ES-I3 (cell line): ENCODE measurements around the gene RAD54L2.
"Not testable (repeated sequence)": the region's sequence is repeated elsewhere in the genome, so short reads cannot be mapped to it uniquely, and the experiment has no call there.

Experiments used
- H3K36me3 ChIP-seq: 2 replicates; pipeline ENCODE4 v1.6.1; 2013; ENCODE audit warnings: mild to moderate bottlenecking, low read length, control low read depth, moderate library complexity; ENCODE audit not compliant: insufficient read depth
- H3K4me1 ChIP-seq: 2 replicates; pipeline ENCODE4 v1.6.1; 2013; ENCODE audit warnings: mild to moderate bottlenecking, control low read depth, low read length; ENCODE audit not compliant: insufficient read depth
- H3K9ac ChIP-seq: 2 replicates; pipeline ENCODE4 v1.6.1; 2013; ENCODE audit warnings: low read depth, mild to moderate bottlenecking, low read length, moderate library complexity
- H3K9me3 ChIP-seq: 2 replicates; pipeline ENCODE4 v1.6.1; 2013; ENCODE audit warnings: mild to moderate bottlenecking, low read length, moderate library complexity; ENCODE audit not compliant: control insufficient read depth, insufficient read depth

RAD54L2 gene

DNA sequence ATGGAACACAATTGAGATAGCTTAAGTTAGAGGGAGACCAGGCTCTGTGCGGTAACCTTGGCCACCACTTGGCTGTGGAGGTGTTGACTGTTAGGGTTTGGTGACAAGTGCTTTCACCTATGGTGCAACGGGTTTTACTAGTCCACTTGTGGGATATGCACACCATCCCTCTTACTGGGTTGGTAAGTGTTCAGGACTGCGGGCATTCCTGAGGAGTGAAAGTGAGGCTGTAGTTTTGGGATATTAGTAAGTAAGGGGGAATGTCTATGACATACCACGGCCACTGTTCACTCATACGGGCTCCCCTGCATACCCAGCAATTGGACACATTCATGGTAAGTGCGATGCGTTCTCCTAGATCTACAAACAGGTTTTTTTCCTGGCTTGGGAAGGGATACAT, 8.0 kb upstream of the RAD54L2 start:
- Histone ChIP-seq H3K36me3 (no peaks in the 10 kb centered on the region), H3K9ac (no peak overlapping the region), H3K9me3 (no peaks in the 10 kb centered on the region), H3K4me1 (no peaks in the 10 kb centered on the region)

DNA sequence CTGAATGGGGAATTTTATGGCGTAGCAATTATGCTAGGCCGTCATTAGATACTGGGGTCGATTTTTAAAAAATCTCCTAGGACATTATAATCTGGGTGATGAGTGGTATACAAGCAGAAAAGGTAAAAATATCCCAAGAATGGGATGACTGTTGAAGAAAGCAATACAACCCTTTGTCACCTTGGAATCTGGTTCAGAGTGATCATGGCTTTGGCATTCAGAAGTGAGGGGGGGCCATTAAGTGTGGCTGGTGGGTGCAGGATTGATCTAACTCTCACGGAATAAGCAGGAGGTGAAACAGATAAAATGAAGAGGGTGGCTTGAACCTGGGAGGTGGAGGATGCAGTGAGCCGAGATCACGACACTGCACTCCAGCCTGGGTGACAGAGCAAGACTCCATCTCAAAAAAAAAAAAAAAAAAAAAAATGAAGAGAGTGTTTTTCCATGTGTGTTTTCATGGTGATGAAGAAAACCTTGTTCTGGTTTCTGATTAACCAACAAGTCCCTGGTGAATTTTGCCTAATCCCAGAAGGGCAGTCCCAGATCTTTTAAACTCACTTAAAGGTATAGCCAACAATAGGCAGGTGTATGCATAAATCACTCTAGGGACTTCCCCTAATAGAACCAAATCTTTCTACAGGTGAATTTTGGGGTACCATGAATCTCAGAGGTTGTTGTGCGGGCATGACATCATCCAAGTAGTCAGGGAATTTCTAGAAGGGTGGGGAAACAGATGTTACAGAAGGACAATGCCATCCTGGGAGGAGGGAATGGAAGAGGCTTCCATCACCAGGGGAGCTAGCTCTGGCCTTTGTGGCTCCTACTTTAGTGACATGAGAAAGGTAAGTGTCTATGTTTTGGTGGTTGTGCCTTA, 3.1 kb upstream of the RAD54L2 start:
- Histone ChIP-seq H3K9ac (no peak overlapping the region), H3K4me1 (no peaks in the 10 kb centered on the region), H3K36me3 (no peaks in the 10 kb centered on the region), H3K9me3 (no peaks in the 10 kb centered on the region)

- H3K9me3 ChIP-seq, H3K4me1 ChIP-seq, H3K36me3 ChIP-seq: not testable (repeated sequence)
- peak overlapping the region; percentile 89; the same call in 1 of the 2 replicates for H3K9ac ChIP-seq
These were observed 888 bp upstream of the RAD54L2 start for GRCh38 chr3:51537631-51538030.

DNA sequence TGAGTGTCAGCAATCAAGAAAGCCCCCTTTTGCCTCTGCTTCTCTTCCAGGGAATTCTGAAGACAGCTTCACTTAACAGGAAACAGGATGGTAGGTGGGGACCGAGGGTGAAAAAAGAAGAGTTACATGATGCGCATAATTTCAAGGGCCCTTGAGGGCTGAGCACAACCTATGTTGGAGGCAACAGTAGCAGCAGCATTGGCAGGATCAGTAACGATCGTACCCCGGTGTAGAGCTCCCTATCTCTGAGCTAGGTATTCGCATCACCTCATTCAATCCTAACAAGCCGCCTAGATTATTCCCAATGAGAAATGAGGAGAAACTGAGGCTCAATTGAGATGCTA, 432 bp upstream of the RAD54L2 start:
- Histone ChIP-seq H3K9me3 (no peaks in the 10 kb centered on the region), H3K4me1 (no peaks in the 10 kb centered on the region), H3K36me3 (no peaks in the 10 kb centered on the region), H3K9ac (peak overlapping the region; percentile 89)

- H3K9ac ChIP-seq: peak overlapping the region; percentile 89
- H3K36me3 ChIP-seq: peaks cover 4% of the 10 kb centered on the region
- no peaks in the 10 kb centered on the region for H3K9me3 ChIP-seq
- no peaks in the 10 kb centered on the region for H3K4me1 ChIP-seq
These were observed 897 bp downstream of the RAD54L2 start for GRCh38 chr3:51539291-51539941.

- not testable (repeated sequence) for H3K36me3 ChIP-seq, H3K4me1 ChIP-seq, H3K9ac ChIP-seq, H3K9me3 ChIP-seq
These were observed 4.1 kb downstream of the RAD54L2 start for GRCh38 chr3:51542596-51542995.

DNA sequence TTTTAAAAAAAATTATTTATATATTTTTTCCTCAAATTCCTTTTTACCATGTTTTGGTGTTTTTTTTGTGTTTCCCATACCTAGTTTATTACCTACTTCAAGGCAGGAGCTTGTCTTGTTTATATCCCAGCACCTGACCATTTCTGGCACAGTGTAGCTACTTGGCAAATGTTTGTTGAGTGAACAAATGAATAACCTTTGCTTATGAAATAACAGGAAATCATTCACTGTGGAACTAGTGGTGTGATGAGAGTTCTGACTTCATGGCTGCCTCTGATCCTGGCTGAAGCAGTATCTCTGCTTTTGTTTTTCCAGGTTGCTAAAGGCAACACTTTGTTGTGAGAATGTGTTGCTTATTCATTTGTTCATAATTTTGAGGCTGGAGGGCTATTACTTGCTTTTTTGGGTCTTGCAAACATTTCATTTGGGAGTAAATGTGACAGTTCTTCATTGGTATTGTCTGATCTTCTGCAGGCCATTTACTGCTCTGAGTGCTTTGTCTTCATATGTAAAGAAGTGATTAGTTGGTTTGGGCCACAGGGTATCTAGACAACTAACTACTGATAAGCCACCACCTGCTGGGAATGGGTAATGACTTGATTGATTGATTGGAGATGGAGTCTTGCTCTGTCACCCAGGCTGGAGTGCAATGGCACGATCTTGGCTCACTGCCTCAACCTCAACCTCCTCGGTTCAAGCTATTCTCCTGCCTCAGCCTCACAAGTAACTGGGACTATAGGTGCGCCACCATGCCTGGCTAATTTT, 5.7 kb downstream of the RAD54L2 start:
- Histone ChIP-seq H3K36me3 (peaks cover 9% of the 10 kb centered on the region), H3K9me3 (no peaks in the 10 kb centered on the region), H3K4me1 (no peaks in the 10 kb centered on the region), H3K9ac (no peak overlapping the region)

DNA sequence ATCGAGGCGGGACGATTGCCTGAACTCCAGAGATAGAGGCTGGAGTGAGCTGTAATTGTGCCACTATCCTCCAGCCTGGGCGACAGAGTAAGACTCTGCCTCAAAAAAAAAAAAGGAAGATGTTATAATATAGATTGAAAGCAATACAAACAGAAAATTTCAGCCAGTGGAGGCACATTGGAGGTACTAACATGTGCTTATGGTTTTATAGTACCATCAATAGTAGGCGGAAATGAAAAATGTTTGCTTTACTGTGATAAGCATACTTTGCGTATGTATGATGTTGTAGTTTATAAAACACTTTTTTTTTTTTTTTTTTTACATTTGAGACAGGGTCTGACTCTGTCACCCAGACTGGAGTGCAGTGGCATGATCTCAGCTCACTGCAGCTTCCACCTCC, 8.8 kb downstream of the RAD54L2 start:
- no peaks in the 10 kb centered on the region for H3K9me3 ChIP-seq
- H3K4me1 ChIP-seq: no peaks in the 10 kb centered on the region
- H3K36me3 ChIP-seq: peaks cover 9% of the 10 kb centered on the region
- H3K9ac ChIP-seq: no peak overlapping the region

- peaks cover 6% of the 10 kb centered on the region for H3K36me3 ChIP-seq
- no peak overlapping the region for H3K9ac ChIP-seq
- no peaks in the 10 kb centered on the region for H3K4me1 ChIP-seq
- no peaks in the 10 kb centered on the region for H3K9me3 ChIP-seq
These were observed 10.8 kb downstream of the RAD54L2 start for GRCh38 chr3:51549311-51549710.

DNA sequence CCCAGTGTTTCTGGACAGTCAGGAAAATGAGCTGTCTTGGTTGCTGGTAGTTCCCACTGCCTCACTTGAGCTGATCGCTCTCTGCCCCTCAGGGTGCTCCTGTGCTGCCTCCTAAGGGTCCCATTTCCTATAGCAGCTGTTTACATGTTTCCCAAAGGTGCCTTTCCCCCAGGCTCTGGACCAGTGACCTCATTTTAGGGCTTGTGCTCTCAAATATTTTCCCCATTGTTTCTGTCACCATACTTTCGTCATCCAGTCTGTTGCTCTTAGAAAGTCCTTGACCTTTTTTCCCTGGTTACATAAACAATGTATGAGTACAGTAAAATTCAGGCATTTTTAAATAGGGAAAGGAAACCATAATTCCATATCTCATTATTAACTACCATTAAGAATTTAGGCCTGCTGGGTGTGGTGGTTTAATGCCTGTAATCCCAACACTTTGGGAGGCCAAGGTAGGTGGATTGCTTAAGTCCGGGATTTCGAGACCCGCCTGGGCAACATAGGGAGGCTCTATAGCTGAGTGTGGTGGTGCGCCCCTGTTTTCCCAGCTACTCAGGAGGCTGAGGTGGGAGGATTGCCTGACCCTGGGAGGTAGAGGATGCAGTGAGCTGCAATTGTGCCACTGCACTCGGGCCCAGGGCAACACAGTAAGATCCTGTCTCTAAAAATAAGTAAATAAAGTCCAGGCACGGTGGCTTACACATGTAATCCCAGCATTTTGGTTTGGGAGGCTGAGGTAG, 11.7 kb downstream of the RAD54L2 start:
- no peak overlapping the region for H3K9ac ChIP-seq
- H3K36me3 ChIP-seq: no peaks in the 10 kb centered on the region; the same call in 1 of the 2 replicates
- H3K4me1 ChIP-seq: no peaks in the 10 kb centered on the region
- no peaks in the 10 kb centered on the region for H3K9me3 ChIP-seq

- Histone ChIP-seq H3K9ac (no peak overlapping the region), H3K9me3 (no peaks in the 10 kb centered on the region), H3K4me1 (no peaks in the 10 kb centered on the region; the same call in 1 of the 2 replicates), H3K36me3 (no peaks in the 10 kb centered on the region)
These were observed 19.5 kb downstream of the RAD54L2 start for GRCh38 chr3:51557993-51558392.

DNA sequence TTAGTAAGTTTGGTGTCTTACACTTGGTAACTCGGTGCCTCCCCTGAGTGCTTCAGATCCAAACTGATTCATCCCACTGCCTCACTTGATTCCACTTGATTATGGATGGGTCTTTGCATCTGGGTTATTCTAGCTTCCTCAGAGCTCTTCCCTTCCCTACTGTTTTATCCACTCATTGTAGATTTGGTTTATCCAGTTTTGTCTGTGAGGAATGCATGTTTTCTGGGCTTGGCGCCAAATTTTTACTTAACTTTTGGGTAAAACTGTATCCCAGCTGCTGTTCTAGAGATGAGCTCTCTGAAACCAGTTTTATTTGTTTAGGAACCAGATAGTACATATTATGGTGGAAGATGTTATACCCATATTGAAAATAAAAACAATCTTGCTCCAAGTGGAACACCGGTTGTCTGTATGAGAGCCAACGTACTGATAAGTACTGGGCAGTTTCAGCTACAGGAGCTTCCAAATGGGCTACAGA, 20.9 kb downstream of the RAD54L2 start:
- H3K4me1 ChIP-seq: no peaks in the 10 kb centered on the region; the same call in none of the 2 replicates
- no peak overlapping the region for H3K9ac ChIP-seq
- H3K9me3 ChIP-seq: no peaks in the 10 kb centered on the region
- no peaks in the 10 kb centered on the region for H3K36me3 ChIP-seq

DNA sequence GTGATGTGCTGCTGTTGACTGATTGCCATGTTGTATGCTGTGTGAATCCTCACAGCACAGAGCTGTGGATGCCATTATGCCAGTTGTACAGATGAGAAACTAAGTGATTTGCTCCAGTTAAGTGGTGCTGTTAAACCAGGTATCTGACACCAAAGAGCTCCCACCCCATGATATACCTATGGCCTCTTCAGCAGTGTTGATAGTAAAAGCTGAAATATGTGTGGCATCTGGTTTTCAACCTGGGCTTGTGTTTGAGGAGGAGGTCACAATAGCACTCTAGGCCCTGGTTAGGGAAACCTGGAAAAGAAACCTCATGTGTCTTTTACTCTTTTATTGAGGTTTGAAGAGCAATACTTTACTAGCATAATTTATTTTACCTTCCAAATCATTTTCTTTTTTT, 21.4 kb downstream of the RAD54L2 start:
- H3K4me1 ChIP-seq: no peaks in the 10 kb centered on the region; the same call in none of the 2 replicates
- H3K9me3 ChIP-seq: no peaks in the 10 kb centered on the region
- no peaks in the 10 kb centered on the region for H3K36me3 ChIP-seq
- H3K9ac ChIP-seq: no peak overlapping the region

DNA sequence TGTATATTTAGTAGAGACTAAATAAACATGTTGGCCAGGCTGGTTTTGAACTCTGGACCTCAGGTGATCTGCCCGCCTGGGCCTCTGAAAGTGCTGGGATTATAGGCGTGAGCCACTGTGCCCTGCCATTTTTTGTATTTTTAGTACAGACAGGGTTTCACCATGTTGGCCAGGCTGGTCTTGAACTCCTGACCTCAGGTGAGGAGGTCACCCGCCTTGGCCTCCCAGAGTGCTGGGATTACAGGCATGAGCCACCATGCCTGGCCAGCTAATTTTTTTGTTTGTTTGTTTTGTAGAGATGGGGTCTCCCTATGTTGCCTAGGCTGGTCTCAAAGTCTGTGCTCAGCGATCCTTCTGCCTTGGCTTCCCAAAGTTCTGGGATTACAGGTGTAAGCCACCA, 23.9 kb downstream of the RAD54L2 start:
- H3K9ac ChIP-seq, H3K4me1 ChIP-seq, H3K36me3 ChIP-seq, H3K9me3 ChIP-seq: not testable (repeated sequence)
